ENCODE measurements around the gene NRCAM. TPM values are rescaled to one million over a fixed set of nuclear protein-coding genes. Genes with fewer than 3 reads are reported as not detected.

Gene NRCAM
- polyA plus RNA-seq, 1 donor: 11.8 TPM

- no peak for DNase-seq
Observed at GRCh38 chr7:108103558-108104298, 352.5 kb downstream of the NRCAM start.

DNA sequence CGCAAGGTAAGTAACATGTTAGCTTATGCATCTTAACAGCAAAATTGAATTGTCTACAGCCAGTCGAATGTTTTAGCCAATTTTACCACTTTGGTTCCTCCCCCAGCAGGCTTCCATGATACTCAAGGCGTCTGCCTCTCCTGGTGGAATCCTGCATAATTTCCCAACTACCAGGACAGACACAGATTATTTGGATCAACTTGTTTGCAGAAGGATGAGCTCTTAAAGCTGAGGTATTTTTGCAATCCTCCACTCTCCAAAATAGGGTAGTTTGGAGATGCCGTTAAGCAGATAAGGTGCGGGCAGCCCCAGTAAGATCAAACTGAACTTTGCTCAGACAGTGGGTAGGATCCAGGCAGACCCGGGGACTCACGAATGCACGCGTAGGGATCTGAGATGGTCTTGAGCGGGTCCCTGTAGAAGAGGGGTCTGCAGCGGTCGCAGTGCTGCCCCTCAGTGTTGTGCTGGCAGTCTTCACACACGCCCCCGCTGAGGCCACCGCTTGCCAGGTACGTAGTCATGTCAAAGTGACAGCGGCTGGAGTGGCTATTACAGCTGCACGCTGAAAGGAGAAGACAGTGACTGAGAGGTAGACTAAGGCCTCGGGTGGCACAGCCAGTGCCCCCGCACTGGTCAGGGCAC, 353.4 kb downstream of the NRCAM start:
- Histone ChIP-seq H3K27me3 (ENCODE audit: control insufficient read depth, insufficient read depth, low read length) (no peaks in the 10 kb centered on the region), H3K9me3 (ENCODE audit: control insufficient read depth, low read depth, low read length) (no peaks in the 10 kb centered on the region), H3K4me3 (ENCODE audit: low read length) (no peak overlapping the region), H3K4me1 (ENCODE audit: control insufficient read depth, insufficient read depth, low read length) (peaks cover 1% of the 10 kb centered on the region), H3K27ac (ENCODE audit: low read length) (no peak overlapping the region), H3K36me3 (ENCODE audit: control insufficient read depth, insufficient read depth, low read length) (no peaks in the 10 kb centered on the region)
- 100% methylated on average over 1 of the region's 20 CpGs for WGBS (ENCODE audit: insufficient coverage, low lambda C conversion rate)
- DNase-seq: no peak

More at GRCh38 chr7:108103558-108104298, 352.5 kb downstream of the NRCAM start:
- Histone ChIP-seq H3K9me3 (ENCODE audit: control insufficient read depth, low read depth, low read length) (no peaks in the 10 kb centered on the region), H3K36me3 (ENCODE audit: control insufficient read depth, insufficient read depth, low read length) (no peaks in the 10 kb centered on the region), H3K27me3 (ENCODE audit: control insufficient read depth, insufficient read depth, low read length) (no peaks in the 10 kb centered on the region), H3K27ac (ENCODE audit: low read length) (no peak overlapping the region), H3K4me1 (ENCODE audit: control insufficient read depth, insufficient read depth, low read length) (peaks cover 5% of the 10 kb centered on the region), H3K4me3 (ENCODE audit: low read length) (no peak overlapping the region)
- WGBS (ENCODE audit: insufficient coverage, low lambda C conversion rate): no CpG with 5 or more reads among the region's 5 CpGs

- Histone ChIP-seq H3K27me3 (ENCODE audit: control insufficient read depth, insufficient read depth, low read length) (no peaks in the 10 kb centered on the region), H3K4me3 (ENCODE audit: low read length) (no peak overlapping the region), H3K27ac (ENCODE audit: low read length) (no peak overlapping the region), H3K36me3 (ENCODE audit: control insufficient read depth, insufficient read depth, low read length) (no peaks in the 10 kb centered on the region), H3K4me1 (ENCODE audit: control insufficient read depth, insufficient read depth, low read length) (no peaks in the 10 kb centered on the region), H3K9me3 (ENCODE audit: control insufficient read depth, low read depth, low read length) (no peaks in the 10 kb centered on the region)
- no peak for DNase-seq
- WGBS (ENCODE audit: insufficient coverage, low lambda C conversion rate): 83% methylated on average over 1 of the region's 3 CpGs
Observed at GRCh38 chr7:108101759-108102158, 354.5 kb downstream of the NRCAM start.

DNA sequence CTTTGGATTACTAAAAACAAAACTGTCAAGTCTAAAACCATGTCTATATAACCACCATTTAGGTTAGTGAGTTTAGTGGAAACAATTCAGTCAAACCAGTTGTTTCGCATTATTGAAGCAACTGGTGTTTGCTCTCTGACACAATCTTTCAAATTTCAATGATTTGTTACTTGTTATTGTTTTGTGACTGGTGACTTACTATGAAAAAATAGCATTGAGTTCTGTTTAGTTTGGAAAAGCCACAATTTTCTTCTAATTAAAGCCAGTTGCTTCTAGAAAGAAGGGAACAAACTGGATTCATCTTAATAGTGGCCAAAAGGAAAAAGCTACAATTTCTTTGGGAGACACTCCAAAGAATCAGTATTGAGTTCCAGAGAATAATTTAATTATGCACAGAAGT, 356.5 kb downstream of the NRCAM start:
- WGBS (ENCODE audit: insufficient coverage, low lambda C conversion rate): no CpG with 5 or more reads among the region's 1 CpG
- DNase-seq: no peak
- Histone ChIP-seq H3K4me1 (ENCODE audit: control insufficient read depth, insufficient read depth, low read length) (peaks cover 10% of the 10 kb centered on the region), H3K27ac (ENCODE audit: low read length) (no peak overlapping the region), H3K36me3 (ENCODE audit: control insufficient read depth, insufficient read depth, low read length) (no peaks in the 10 kb centered on the region), H3K9me3 (ENCODE audit: control insufficient read depth, low read depth, low read length) (no peaks in the 10 kb centered on the region), H3K4me3 (ENCODE audit: low read length) (no peak overlapping the region), H3K27me3 (ENCODE audit: control insufficient read depth, insufficient read depth, low read length) (no peaks in the 10 kb centered on the region)

GRCh38 chr7:108097703-108098102, 358.5 kb downstream of the NRCAM start:
- no peaks in the 10 kb centered on the region for H3K36me3 ChIP-seq (ENCODE audit: control insufficient read depth, insufficient read depth, low read length)
- no peak for DNase-seq
- peaks cover 15% of the 10 kb centered on the region for H3K4me1 ChIP-seq (ENCODE audit: control insufficient read depth, insufficient read depth, low read length)
- H3K9me3 ChIP-seq (ENCODE audit: control insufficient read depth, low read depth, low read length): no peaks in the 10 kb centered on the region
- no peaks in the 10 kb centered on the region for H3K27me3 ChIP-seq (ENCODE audit: control insufficient read depth, insufficient read depth, low read length)
- no peak overlapping the region for H3K27ac ChIP-seq (ENCODE audit: low read length)
- WGBS (ENCODE audit: insufficient coverage, low lambda C conversion rate): 75% methylated on average over 2 of the region's 7 CpGs
- H3K4me3 ChIP-seq (ENCODE audit: low read length): no peak overlapping the region

Other genes starting within 250 kb of the NRCAM start
- gene PNPLA8, start 69.7 kb upstream of the NRCAM start, polyA plus RNA-seq: 24.1 TPM
- 26.5 TPM for gene THAP5, start 113.3 kb upstream of the NRCAM start, polyA plus RNA-seq
- 30.5 TPM for gene DNAJB9, start 113.4 kb upstream of the NRCAM start, polyA plus RNA-seq

Data from large intestine (tissue), 3 donors.